GM18909 (cell line): ENCODE data around the gene HDAC9.
"Not testable (repeated sequence)": the region's sequence is repeated elsewhere in the genome, so short reads cannot be mapped to it uniquely, and the experiment has no call there.

Experiments used
- ATAC-seq: cut with Tn5 transposase; IDR thresholded peaks from one replicate; pipeline ENCODE4 v1.9.1; 2021; ENCODE audit warnings: mild to moderate bottlenecking; ENCODE audit not compliant: unreplicated experiment, poor library complexity

Gene HDAC9

DNA sequence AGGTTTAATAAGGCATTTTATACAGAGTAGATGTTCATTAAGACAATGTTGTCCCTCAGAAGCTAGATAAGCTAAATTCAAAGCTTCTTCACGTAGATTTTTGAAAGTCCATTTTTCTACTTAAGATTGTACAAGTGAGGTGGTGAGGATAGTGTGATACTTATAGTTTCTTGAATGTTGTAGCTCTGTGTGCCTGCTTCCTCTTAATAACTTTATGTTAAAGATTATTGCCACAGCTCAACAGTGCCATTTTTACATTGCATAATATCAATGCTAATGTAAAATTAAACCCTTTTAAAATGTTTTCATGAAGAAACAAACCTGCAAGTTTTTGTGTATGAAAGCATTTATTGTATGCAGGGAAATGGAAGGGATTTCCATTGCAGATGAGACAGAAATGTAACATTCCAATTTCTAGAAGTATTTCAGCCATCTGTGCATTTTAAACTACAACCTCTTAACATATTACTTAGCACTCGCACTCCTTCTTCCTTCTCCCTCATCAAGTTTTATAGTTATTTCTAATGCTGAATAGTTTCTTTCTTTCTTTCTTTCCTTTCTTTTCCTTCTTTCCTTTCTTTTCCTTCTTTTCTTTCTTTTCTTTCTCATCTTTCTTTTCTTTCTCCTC, 409.9 kb downstream of the HDAC9 start:
- no peak for ATAC-seq

DNA sequence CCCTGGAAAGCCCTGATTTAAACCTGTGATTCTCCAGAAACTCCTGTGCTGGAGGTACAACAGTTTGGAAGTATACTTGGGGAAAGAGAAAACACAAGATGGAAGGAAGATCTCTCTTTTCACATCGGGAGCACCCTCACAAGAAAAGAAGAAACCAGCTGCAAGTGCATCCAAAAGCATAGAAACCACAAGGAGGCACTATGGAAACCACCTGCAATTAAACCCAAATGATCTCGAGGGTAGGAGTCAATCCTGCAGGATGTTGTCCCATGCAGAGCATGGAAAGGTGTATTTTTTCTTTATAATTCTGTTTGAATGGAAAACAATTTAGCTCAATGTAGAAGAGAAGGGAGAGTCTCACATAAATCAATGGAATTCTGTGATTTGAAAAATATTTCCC, 411.4 kb downstream of the HDAC9 start:
- no peak for ATAC-seq

DNA sequence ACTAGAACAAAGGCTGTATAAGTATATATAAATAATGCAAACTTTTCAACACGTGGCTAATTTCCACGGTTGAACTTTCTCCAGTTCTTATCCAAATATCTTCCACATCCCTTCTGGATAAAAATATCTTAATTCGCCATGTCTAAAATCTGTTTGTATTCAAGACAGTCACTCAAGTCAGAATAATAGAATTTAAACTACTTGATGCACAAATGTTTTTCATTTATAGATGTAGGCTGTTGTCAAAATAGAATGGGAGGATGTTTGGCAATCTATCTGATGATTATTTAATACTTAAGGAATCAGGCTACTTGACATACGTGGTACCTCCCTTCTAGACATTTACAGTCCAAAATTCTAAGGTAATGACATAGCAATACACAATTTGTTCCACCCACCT, 417.6 kb downstream of the HDAC9 start:
- no peak for ATAC-seq

DNA sequence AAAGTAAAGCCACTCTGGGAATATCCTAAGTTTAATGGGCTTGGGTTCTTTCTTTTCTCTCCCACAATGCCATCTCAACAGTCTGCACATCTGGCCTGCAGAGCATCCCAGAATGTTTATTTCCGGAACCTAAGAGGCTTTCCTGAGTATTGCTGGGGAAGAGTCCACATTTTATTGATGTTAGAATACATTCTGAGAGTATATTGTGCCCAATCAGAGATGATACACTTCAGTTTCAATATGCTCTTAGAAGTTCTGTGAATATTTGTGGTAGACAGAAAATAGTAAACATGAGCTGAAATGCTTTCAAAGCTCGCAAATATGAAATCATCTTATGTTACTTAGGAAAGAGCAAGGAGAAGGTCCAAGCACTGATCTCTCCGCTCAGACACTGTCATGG, 421.3 kb downstream of the HDAC9 start:
- no peak for ATAC-seq

DNA sequence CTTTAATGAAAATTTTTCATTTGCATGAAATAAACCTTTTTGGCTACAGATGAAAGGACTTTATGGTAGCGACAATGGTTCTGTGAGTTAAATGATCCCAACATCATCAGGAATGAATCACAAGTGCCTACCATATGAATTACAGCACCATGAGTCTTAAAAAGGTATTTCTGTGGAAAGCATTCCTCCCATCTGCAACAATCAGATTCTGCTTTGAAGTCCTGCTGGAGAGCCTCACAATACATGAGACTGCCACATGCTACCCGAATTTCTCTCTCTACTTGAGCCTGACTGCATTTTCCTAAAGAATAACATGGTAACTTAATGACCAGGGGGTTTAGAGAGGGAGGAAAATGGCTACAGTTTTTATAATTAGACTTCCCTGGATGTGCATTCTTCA, 431.6 kb downstream of the HDAC9 start:
- ATAC-seq, result no peak

DNA sequence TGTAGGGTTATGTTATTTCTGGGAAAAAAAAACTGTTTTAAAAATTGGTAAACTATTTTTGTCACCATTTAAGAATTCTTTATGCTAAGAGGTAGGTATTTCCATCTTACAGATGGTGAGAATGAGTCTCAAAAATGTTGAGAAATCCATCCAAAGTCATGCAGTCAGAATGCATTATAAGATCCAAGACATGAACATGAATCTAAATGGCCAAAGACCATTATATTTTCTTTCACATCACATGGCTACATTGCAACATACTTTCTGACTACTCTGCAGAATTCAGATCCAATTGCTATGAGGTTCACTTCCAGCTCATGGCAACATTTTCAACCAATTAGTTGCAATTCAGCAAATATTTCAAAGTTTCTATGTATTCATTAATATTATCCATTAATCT, 440.7 kb downstream of the HDAC9 start:
- no peak for ATAC-seq

DNA sequence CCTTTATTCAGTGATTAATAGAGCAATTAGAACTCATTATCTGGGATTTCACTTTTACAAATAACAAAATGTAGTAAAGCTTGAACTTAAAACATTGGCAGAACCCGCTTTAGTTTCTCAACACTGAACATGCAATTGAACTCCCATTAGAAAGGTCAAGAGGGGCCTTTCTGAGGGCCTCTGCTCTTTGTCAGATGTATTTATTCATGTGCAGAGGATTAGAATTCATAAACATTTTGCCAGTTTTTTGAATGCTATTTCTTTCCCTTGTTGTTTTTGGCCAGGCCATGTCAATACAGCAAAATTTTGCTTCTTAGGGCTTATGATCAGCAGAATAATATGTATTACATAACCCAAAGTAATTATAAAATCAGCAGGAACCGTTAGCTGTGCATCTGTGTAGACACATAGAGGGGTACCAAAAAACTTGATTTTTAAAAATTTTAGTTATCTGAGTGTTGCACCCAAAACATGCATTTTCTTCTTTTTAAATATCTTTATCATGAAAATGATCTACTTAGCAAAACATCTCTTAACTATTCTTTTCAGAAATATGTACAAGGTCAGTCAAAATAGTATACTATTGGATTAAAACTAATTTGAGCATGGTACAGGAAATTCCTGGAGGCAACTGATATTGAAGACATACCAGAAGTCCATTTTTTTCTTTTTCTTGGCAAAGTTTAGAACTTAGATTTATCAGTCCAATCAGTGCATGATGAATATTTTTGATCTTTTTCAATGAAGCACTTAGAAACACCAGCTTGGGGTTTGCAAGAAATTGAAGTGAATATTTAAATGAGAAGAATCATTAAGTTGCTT, 444.4 kb downstream of the HDAC9 start:
- ATAC-seq, result no peak

DNA sequence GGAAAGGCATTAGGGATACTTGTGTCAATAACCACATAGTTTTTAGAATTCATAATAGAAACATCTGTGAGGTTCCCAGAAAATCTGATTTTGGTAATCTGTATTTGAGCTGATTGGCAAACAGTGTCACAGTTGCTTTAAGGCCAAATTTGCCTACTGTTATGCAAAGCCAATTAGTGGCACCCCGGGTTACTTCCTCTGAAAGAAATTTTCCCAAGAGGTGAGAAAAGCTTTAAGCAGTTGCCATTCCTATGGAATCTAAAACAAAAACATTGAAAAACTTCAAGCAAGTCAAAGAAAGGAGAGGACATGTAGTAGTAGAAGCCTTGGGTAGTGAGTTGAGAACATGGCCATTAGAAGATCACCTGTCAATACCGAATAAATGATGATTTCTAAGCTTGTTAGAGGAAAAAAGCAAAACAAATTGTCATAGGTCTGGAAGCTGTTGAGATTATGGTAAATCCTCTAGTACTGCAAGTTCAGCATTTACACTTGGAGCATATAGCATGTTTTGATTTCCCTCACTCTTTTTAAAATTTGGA, 445.1 kb downstream of the HDAC9 start:
- no peak for ATAC-seq

DNA sequence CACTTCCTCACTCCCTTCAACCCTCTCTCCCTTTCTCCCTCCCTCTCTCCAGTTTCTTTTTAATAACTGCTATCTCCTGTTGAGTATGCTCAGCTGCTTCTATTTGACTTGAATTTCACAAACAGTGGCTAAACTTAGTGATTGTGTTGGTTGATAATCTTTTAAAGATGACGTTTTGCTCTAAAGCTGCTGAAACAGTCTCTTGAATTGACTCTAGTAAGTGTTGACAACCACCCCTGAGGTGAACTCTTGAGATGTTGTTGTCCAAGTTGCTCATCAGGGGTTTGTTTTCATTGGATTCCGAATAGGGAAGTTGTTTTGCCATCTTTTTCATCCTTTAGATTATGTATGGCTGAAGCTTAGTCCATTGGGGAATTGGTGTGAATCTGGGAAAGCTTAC, 445.7 kb downstream of the HDAC9 start:
- no peak for ATAC-seq

DNA sequence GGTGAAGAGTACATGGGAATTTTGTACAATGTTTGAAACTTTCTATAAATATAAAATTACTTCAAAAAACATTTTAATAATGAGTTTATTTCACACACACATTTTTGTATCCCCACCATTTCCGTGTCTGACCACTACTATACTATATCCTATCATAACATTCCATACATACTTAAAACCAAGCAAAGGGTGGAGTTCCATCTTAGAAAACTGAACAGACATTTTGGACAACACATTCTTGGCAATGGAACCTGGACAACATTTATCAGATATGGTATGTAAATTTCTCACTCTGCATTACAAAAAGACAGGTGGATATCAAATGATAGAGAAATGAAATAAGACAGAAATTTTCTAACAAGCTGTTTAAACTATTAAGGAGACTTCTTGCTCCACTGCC, 453.0 kb downstream of the HDAC9 start:
- no peak for ATAC-seq

DNA sequence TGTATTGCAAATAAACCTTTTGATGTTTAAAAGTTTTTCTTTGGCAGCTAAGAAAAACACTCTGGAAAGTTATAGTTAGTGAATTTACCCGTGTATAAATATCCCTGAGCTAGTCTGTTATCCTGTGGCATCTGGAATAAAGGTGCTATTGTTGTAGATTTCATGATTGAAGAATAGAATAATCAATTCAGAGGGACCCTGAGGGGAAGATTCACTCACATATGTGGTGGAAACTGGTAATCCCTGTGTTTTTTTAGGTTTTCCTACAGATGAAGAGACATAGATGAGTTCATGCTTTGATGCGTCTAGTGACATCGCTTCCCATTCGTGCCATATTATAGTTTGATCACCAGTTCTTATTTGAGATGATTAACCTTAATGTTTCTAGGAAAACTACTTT, 457.3 kb downstream of the HDAC9 start:
- no peak for ATAC-seq

DNA sequence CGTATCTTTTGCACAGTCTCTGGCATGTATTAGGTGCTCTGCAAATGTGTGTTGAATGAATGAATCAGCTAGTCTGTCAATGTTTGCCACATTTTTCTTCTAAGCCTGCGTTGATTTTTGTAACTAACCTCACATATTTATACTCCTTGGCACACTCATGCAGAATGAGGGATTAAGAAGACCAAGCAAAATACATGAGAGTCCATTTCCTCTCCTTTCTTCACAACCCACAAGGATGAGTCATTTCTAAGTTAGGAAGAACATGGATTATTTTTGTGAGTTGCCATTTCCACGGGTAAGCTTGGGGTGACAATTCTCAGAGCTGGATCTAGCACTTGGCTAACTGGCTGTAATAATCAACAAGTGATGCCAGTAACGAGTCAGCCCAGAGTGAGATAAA, 463.1 kb downstream of the HDAC9 start:
- no peak for ATAC-seq

DNA sequence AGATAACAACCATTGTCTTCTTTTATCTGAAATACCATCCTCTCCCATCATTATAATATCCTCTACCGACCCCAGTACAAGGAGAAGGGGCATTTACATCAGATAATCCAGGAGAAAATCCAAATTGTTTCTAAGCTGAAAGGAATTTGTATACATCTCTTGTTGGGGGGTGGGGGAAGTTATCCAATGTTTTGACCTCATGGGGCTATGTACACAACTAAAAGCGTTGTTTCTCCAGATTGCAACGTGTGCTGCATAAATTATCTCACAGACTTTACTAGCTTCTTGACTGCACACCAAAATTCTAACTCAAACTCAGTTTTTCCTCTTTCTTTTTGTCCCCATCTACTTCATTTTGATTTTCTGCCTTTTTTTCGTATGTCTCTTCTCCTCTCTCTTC, 465.2 kb downstream of the HDAC9 start:
- no peak for ATAC-seq

DNA sequence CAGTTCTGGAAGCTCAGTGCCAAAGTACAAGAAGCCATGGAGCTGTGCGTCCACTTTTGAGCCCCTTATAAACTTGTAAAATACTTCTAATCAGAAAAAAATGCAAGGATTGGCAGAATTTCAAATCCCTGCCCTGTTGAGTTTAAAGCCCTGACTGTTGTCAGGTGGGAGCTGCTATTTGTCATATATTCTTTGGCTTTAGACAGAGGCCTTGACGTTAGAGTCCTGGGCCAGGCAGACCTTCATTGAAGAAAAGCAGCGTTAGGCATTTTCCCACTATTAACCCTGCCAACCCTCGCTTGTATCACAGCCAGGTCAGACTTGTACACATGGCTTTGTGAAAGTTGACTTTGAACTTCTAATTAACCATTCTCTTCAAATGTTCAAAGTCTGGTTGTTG, 466.5 kb downstream of the HDAC9 start:
- ATAC-seq, result no peak

DNA sequence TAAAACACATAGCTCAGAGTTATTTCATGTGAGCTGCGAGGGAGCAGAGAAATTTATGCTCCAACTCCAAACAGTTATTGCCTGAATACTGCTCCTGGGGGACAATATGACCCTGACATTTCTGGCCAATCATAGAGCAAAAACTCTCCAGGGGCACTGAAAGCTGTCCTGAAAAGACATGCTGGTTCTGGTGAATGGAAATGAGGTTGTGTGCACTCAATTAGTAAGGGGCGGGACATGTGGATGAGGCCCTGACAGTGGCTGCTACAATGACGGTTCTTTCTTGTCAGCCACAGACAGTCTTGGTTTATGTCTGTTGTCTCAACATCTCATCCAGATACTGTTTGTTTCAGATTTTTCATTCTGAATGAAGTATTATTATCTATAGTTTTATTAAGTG, 470.1 kb downstream of the HDAC9 start:
- ATAC-seq, result no peak

DNA sequence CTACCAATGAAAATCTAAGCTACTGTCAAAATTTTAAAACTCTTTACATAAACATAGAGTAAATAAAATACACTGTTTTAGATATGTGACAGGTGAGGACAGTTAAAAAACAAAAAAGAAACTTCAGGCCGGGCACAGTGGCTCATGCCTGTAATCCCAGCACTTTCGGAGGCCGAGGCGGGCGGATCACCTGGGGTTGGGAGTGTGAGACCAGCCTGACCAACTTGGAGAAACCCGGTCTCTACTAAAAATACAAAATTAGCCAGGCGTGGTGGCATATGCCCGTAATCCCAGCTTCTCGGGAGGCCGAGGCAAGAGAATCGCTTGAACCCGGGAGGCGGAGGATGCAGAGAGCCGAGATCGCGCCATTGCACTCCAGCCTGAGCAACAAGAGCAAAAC, 472.2 kb downstream of the HDAC9 start:
- not testable (repeated sequence) for ATAC-seq

DNA sequence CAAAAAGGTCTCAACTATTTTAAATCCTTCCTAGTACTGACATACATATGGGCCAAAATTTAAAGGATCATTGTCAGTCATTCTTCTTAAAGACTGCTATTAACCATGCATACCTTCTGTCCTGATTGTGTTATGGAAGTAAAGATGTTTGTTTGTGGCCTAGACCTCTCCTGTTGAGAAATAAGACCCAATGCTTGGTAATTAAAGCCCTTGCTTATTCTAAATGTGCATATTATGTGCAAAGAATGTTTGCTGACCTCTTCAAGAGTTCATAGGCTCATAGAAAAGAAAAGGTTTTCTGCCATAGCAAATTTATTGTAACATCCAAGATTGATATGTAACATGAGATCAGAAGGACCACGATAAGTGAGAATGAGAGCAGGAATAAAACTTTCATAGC, 476.3 kb downstream of the HDAC9 start:
- no peak for ATAC-seq

DNA sequence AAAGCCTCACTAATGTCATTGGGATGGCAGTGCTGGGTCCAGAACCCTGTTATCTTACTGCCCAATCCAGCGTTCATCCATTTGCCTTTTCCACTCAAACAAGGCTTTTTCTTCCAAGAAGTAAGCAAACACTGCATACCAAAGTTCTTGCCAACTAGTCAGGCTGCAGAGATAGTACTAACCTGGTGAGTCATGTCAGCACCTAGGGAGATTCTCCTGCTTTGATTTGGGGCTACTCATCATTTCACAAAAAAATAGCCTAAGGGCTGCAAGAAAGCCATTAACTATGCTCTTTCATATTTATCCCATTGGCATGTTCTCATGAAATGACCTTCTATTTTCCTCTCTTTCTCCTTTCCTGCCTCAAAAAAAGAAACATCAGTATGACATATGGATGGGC, 479.3 kb downstream of the HDAC9 start:
- no peak for ATAC-seq

DNA sequence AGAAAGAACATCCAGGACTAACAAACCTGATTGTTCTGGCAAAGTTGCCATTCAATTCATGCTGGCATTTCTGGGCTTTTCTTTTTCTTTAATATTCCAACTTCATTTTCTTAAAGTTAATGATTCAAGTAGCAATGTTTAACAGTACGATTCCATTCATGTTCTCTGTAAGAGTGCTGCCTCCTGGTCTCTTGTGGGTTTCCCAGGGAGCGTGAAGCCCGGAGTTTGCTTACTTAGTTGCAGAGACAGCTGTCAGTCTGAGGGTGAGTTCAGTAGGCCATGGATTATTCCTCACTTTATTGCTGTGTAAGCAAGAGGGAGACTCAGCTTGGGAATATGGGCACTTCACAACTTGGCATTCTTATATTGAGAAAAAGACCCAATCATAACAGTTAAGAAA, 479.7 kb downstream of the HDAC9 start:
- ATAC-seq, result no peak

DNA sequence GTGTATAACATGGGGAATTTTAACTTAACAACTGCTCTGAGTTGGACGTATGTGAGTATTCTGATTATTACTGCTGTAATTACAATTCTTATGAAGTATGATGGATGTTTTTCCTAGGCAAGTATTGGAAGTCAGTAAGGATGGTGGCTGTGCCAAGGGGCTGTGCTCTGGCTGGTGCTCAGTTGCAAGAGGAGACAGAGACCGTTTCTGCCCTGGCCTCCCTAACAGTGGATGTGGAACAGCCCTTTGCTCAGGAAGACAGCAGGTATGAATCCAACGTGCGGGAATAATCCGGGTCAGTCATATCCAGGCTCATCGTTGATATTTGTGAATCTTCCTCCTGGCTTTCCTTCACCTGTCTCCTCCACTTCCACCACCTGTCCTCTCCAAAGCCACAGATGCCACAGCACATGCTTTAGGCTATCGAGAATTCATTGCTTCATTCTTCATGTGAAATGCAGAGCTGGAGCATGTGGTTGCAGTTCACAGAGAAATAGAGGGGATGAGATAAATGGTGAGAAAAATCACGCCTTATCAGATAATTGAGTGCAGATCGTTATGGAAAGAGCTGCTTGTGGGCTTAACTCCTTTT, 480.2 kb downstream of the HDAC9 start:
- no peak for ATAC-seq

DNA sequence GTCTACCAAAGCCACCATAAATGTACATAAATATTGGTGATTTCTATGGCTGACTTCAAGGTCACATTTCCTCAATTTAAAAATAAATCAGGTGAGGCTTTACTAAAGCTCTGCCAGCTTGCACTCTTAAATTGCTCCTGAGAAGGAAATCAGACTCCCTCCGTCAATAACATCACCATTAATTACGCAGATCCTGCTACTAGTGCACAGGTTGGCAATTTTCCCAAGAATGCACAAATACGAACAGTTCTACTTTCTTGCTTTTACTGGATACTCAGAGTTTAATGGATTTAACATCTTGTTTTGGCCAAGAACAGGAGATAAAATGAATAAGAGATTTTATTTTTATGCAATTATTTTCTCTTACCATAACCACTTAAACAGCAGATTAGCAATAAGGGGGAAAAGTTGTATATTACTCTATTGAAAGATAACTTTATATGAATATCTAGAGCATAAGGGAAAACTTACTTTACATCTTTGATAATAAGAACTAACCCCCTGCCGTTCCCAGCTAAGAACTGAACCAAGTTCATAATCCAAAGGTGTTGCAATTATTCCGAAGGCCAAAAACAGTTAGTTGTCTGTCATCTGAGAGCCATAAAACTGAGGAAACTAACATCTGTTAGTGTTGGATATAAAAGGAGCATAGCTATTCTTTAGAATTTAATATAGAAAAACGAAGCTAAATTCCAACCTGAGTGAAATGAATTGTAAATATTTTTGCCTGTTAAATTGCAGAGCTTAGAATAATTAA, 481.3 kb downstream of the HDAC9 start:
- no peak for ATAC-seq
